Upper lobe of right lung (tissue), 1 donor: Measurements from ENCODE around the gene B3GNT3. TPM values are rescaled to one million over a fixed set of nuclear protein-coding genes. Genes with fewer than 3 reads are reported as not detected.

ENCODE experiments used
- ATAC-seq: fragments of 200-7000 bp; cut with Tn5 transposase; one replicate; pipeline ENCODE4 v1.9.1; 2020; ENCODE audit warnings: mild to moderate bottlenecking, moderate library complexity
- DNase-seq: peaks from one replicate; pipeline ENCODE4 v3.0.0-alpha.2; 2020
- H3K27ac ChIP-seq: fragments of 200-600 bp; one replicate; pipeline ENCODE4 v1.8.0; 2022
- H3K27me3 ChIP-seq: fragments of 200-600 bp; one replicate; pipeline ENCODE4 v1.8.0; 2022; ENCODE audit warnings: mild to moderate bottlenecking
- H3K36me3 ChIP-seq: fragments of 200-600 bp; one replicate; pipeline ENCODE4 v1.8.0; 2022
- H3K4me1 ChIP-seq: fragments of 200-600 bp; one replicate; pipeline ENCODE4 v1.8.0; 2022
- H3K4me3 ChIP-seq: fragments of 200-600 bp; one replicate; pipeline ENCODE4 v1.8.0; 2022; ENCODE audit warnings: mild to moderate bottlenecking
- H3K9me3 ChIP-seq: fragments of 200-600 bp; one replicate; pipeline ENCODE4 v1.8.0; 2022
- intact Hi-C: fragments of 100-400 bp; cut with DNase I; formaldehyde crosslinking; loops from one replicate; pipeline ENCODE4 v1.11.0; 2022
- total RNA-seq: library from RNA; stranded (reverse); fragmentation: NEBNext Ultra II Directional; extraction: Animal tissue kit (Norgen Biotek cat#: 25700); gene quantifications from one replicate; pipeline ENCODE4 v1.2.1, GENCODE V29; 2021
- TF ChIP-seq, protein P1 (sequence below): fragments of 200-600 bp; IDR thresholded peaks from one replicate; pipeline ENCODE4 v1.8.0; 2022; ENCODE audit warnings: antibody characterized with exemption
- donor health status: DM: no; HTN: yes; CAD: no; lungs with severe emphysema.

The B3GNT3 gene
- total RNA-seq, 1 donor from 2014 or later: 2.1 TPM

DNA sequence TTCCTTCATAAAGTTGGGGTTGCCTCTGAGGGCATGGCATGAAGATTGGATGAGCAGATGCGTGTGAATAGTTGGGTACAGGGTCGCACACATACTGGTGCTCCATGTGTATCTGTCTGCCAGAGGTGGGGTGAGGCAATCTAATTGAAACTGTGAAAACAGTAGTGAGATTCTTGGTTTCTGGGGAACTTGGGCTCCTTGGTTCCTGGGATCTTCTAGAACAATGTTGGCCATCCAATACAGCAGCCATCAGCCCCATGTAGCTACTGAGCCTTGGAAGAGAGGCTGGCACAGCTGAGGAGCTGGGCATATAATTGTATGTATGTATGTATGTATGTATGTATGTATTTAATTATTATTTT, 43.0 kb upstream of the B3GNT3 start:
- intact Hi-C loops: no loop called here
- DNase-seq (no peak), ATAC-seq (no peak)
- peak overlapping the region; percentile 37 for H3K4me3 ChIP-seq
- TF ChIP-seq, protein P1, sequence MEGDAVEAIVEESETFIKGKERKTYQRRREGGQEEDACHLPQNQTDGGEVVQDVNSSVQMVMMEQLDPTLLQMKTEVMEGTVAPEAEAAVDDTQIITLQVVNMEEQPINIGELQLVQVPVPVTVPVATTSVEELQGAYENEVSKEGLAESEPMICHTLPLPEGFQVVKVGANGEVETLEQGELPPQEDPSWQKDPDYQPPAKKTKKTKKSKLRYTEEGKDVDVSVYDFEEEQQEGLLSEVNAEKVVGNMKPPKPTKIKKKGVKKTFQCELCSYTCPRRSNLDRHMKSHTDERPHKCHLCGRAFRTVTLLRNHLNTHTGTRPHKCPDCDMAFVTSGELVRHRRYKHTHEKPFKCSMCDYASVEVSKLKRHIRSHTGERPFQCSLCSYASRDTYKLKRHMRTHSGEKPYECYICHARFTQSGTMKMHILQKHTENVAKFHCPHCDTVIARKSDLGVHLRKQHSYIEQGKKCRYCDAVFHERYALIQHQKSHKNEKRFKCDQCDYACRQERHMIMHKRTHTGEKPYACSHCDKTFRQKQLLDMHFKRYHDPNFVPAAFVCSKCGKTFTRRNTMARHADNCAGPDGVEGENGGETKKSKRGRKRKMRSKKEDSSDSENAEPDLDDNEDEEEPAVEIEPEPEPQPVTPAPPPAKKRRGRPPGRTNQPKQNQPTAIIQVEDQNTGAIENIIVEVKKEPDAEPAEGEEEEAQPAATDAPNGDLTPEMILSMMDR: no peak
- no peaks in the 10 kb centered on the region for H3K36me3 ChIP-seq
- peak overlapping the region; percentile 58 for H3K27ac ChIP-seq
- H3K4me1 ChIP-seq: peaks cover 10% of the 10 kb centered on the region
- H3K9me3 ChIP-seq: no peaks in the 10 kb centered on the region
- no peaks in the 10 kb centered on the region for H3K27me3 ChIP-seq

DNA sequence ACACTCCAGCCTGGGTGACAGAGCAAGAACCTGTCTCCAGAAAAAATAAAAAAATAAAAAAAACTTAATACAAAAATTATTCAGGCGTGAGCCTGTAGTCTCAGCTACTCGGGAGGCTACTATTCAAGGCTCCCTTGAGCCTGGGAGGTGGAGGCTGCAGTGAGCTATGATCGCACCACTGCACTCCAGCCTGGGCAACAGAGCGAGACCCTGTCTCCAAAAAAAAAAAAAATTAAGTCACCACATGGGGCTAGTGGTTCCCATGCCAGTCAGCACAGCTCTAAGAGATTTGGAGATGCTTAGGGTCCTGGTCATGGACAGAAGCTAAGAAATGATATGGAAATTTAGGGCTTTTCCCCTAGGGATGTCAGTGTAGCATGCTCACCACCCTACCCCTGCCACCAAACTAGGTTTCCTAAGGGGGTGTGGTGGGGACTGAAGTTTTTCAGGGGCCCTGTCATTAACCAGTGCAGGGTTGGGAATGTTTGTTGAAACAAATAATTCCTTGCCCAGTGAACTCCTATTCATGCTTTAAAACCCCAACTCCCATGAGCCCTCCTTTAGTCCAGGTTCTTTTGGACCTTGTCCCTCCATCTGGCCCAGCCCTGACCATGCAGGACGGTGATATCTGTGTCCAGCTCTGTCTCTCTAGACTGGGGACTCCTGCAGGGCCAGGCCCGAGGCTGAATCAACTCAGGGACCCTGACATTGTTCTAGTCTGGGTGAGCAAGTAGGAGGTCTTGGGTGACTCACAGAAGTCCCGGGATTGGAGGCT, 41.9 kb upstream of the B3GNT3 start:
- DNase-seq: no peak
- TF ChIP-seq, protein P1: no peak
- H3K27me3 ChIP-seq: no peaks in the 10 kb centered on the region
- H3K27ac ChIP-seq: no peak overlapping the region
- H3K4me3 ChIP-seq: no peak overlapping the region
- peaks cover 5% of the 10 kb centered on the region for H3K4me1 ChIP-seq
- ATAC-seq: no peak
- no peaks in the 10 kb centered on the region for H3K9me3 ChIP-seq
- H3K36me3 ChIP-seq: no peaks in the 10 kb centered on the region
- intact Hi-C loops: no loop called here

DNA sequence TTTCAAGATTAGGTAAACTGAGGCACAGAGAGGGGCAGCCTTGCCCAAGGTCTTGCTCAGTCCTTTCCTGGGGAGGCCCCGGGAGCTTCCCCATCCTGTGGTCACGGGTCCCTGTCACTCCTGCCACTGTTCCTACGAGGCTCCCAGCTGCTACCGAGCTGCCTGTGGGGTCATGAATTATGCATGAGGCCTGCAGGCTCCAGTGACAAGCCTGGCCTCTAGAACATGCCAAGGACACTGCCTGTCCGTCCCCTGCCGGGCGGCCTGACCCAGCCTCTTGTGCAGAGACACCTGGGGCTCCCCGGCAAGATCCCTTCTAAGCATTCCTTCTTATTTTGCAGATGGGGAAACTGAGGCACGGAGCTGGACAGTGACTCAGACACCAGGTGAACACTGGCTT, 41.0 kb upstream of the B3GNT3 start:
- H3K4me3 ChIP-seq: no peak overlapping the region
- H3K27me3 ChIP-seq: no peaks in the 10 kb centered on the region
- intact Hi-C loops: no loop called here
- H3K27ac ChIP-seq: no peak overlapping the region
- TF ChIP-seq, protein P1: no peak
- no peaks in the 10 kb centered on the region for H3K9me3 ChIP-seq
- H3K4me1 ChIP-seq: peaks cover 5% of the 10 kb centered on the region
- no peaks in the 10 kb centered on the region for H3K36me3 ChIP-seq
- ATAC-seq (no peak), DNase-seq (no peak)

DNA sequence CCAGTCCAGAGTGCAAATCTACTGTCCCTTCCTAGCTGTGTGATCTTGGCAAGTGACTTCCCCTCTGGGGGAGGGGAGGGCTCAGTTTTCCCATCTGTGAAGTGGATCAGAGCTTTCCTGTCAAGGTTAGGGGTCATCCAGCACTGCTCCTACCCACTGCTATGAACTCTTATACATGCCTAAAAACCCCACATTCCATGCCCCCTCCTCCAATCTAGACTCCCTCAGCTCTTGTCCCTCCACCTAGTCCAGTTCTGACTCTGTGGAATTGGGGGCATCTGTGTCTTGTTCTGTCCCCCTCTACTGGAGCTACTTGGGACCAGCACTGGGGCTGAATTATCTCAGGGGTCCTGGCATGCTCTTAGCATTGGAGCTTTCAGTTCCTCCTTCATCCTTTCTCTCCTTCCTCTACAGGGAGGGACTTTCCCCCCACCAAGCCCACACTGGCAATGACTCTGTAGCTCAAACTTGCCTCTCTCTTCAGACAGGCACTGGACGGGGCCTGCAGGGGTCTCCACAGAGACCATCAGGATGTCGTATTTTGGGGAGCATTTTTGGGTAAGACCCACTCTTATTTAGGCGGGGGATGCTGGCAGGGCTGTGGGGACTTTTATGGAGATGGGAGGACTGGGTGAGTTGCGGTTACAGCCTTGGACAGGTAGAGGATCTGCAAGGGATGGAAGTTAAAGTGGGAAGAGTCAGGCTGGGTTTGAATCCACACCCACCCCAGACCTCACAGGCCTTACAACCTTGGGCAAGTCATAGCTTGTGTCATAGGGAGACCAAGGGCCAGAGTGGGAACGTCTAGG, 40.1 kb upstream of the B3GNT3 start:
- no peak for ATAC-seq
- DNase-seq: no peak
- Histone ChIP-seq H3K4me1 (peaks cover 3% of the 10 kb centered on the region), H3K27ac (no peak overlapping the region), H3K36me3 (no peaks in the 10 kb centered on the region), H3K27me3 (no peaks in the 10 kb centered on the region), H3K9me3 (no peaks in the 10 kb centered on the region), H3K4me3 (no peak overlapping the region)
- intact Hi-C loops: no loop called here
- TF ChIP-seq, protein P1: no peak

DNA sequence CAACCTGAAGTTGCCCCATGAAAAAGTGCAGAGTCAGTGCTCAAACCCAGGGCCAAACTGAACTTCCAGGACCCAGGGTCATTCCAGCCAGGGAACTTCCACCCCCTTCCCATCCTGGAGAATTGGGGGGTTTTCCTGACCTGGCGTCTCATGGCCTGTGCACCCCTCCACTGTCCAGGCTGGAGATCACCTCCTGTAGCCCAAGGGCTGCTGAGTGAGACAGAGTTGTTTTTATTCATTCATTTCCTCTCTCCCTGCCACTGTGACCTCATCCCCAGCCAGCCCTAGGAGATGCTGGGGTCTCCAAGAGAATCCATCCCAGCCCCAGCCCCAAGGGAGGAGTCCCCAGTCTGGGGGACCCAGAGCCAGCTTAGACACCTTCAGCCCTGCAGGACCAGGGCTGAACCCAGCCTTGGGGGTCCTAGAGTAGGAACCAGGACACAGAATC, 39.5 kb upstream of the B3GNT3 start:
- H3K27ac ChIP-seq: no peak overlapping the region
- H3K4me1 ChIP-seq: no peaks in the 10 kb centered on the region
- intact Hi-C loops: no loop called here
- TF ChIP-seq, protein P1: no peak
- H3K36me3 ChIP-seq: no peaks in the 10 kb centered on the region
- H3K27me3 ChIP-seq: no peaks in the 10 kb centered on the region
- no peak overlapping the region for H3K4me3 ChIP-seq
- ATAC-seq (no peak), DNase-seq (no peak)
- H3K9me3 ChIP-seq: no peaks in the 10 kb centered on the region
